CD4-positive, alpha-beta T cell (primary cell): ENCODE results near the gene ITGA11. TPM values are rescaled to one million over a fixed set of nuclear protein-coding genes. Genes with fewer than 3 reads are reported as not detected.

Experiments
- ATAC-seq: fragments of 200-7000 bp; cut with Tn5 transposase; one replicate; pipeline ENCODE4 v1.10.0; 2022; ENCODE audit warnings: mild to moderate bottlenecking; ENCODE audit not compliant: poor library complexity
- CTCF ChIA-PET: fragments of 350-600 bp; sonication (Branson Sonifier 250); formaldehyde crosslinking; loops from one replicate; lab custom pipeline; 2021; ENCODE audit warnings: antibody characterized with exemption, inconsistent platforms; lab: Charles Lee
- POLR2A ChIA-PET: fragments of 350-600 bp; sonication (Branson Sonifier 250); formaldehyde crosslinking; loops from one replicate; lab custom pipeline; 2021; ENCODE audit warnings: antibody characterized with exemption, inconsistent platforms; lab: Charles Lee
- DNase-seq, 14 experiments: peaks; one replicate each; pipeline ENCODE4 v3.0.0-alpha.2; 2013 to 2020; ENCODE audit warnings: mixed read lengths in 2 of 14
- H3K27ac ChIP-seq, 2 donors: one replicate each; pipeline versions ENCODE4 v1.5.1 to v1.7.0; 2013; ENCODE audit warnings: low read length in 2 of 2, low read depth in 1 of 2, mild to moderate bottlenecking in 1 of 2
- H3K27me3 ChIP-seq, 2 experiments: 1 replicate in 1 of 2; 2 replicates in 1 of 2; pipeline versions ENCODE4 v1.6.1 to v1.7.0; 2013; ENCODE audit warnings: low read length in 2 of 2, control low read depth in 1 of 2, mild to moderate bottlenecking in 1 of 2, moderate library complexity in 1 of 2; ENCODE audit not compliant: insufficient read depth in 2 of 2, control insufficient read depth in 1 of 2
- H3K36me3 ChIP-seq: one replicate; pipeline ENCODE4 v1.6.1; 2013; ENCODE audit warnings: low read length, control low read depth; ENCODE audit not compliant: insufficient read depth
- H3K4me1 ChIP-seq: one replicate; pipeline ENCODE4 v1.6.1; 2013; ENCODE audit warnings: low read length, control low read depth; ENCODE audit not compliant: insufficient read depth
- H3K4me3 ChIP-seq: one replicate; pipeline ENCODE4 v1.5.1; 2013; ENCODE audit warnings: mild to moderate bottlenecking, low read length, moderate library complexity
- H3K9me3 ChIP-seq, 2 experiments: 1 replicate in 1 of 2; 2 replicates in 1 of 2; pipeline versions ENCODE4 v1.6.1 to v1.7.0; 2013; ENCODE audit warnings: low read length in 2 of 2, mild to moderate bottlenecking in 2 of 2, control low read depth in 1 of 2, moderate library complexity in 1 of 2; ENCODE audit not compliant: control insufficient read depth in 1 of 2, insufficient read depth in 1 of 2
- H3K27ac Mint-ChIP-seq: one replicate; pipeline ENCODE4 v1.8.0; 2020; ENCODE audit warnings: mixed read lengths
- H3K27me3 Mint-ChIP-seq: one replicate; pipeline ENCODE4 v1.8.0; 2021; ENCODE audit warnings: mixed read lengths
- H3K36me3 Mint-ChIP-seq: one replicate; pipeline ENCODE4 v1.8.0; 2021; ENCODE audit warnings: low read depth, mixed read lengths
- H3K4me1 Mint-ChIP-seq: one replicate; pipeline ENCODE4 v1.8.0; 2021; ENCODE audit warnings: low read depth, mixed read lengths
- H3K4me3 Mint-ChIP-seq: one replicate; pipeline ENCODE4 v1.8.0; 2020; ENCODE audit warnings: mild to moderate bottlenecking, mixed read lengths
- H3K9me3 Mint-ChIP-seq: one replicate; pipeline ENCODE4 v1.8.0; 2020; ENCODE audit warnings: mixed read lengths
- intact Hi-C, 2 experiments: fragments of 100-400 bp; cut with DNase I in 1 of 2; cut with micrococcal nuclease in 1 of 2; formaldehyde crosslinking; loops; one replicate each; pipeline versions ENCODE4 v1.15.1 to v1.9.0; 2023 to 2025; cut with DNase I, micrococcal nuclease
- total RNA-seq, 174 experiments: library from RNA in 2 of 174; stranded (reverse) in 2 of 174; gene quantifications; one replicate each; pipeline ENCODE4 v1.2.3 and lab custom pipeline; 2021 to 2026
- TF ChIP-seq, protein P1 (sequence below): fragments of 200-600 bp; IDR thresholded peaks from one replicate; pipeline ENCODE4 v1.8.0; 2022; ENCODE audit warnings: antibody characterized with exemption, mild to moderate bottlenecking

The ITGA11 gene
- total RNA-seq, 2 experiments from 2014 or later = 0.08 to 0.20 TPM

DNA sequence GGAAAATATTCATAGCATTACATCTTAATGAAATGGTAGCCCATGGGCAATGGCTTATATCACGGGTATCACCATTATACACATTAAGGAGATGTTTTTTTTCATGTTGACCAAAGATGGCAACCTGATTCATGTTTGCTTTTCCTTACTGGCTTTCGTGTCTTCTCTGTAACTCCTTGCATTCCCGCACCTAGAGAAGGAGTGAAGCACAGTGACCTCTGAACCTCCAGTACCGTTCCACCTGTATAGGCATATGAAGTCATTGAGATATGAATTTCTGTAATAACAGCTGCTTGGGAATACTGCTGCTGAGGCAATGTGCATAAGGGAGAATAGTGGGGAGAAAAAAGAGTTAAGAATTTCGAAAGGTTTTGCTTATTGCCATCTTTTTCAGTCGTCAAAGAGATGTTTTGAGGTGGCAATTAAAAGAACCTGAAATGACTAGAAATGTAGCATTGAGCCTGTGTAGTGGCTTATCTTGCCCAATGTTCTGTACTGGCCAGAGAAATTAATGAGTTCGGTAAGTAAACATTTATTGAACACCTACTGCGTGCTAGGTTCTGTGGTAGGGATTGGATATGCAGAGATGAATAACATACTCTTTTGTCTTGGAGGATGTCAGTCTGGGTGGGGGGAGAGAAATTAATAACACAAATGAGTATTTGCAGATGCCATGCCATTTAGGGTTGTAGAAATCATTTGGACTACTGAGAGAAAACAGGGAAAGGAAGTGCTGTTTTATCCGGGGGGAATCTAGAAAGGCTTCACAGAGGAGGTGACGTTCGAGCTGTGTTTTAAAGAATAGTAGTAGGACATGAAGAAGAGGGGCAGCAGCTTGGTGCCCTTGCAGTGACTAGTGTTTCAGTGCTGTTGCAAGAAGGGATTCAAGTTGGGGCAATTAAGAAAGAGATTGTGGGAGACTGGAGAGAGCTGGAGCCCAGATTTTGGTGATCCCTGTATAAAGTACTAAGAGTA, 151.9 kb downstream of the ITGA11 start:
- peaks cover 42% of the 10 kb centered on the region for H3K36me3 Mint-ChIP-seq
- peaks cover 66% of the 10 kb centered on the region for H3K4me1 Mint-ChIP-seq
- intact Hi-C loops = loop anchor here (2.0 to 10.0 kb wide), 7 partner anchors 13 to 1773 kb away; partner anchors contain the start of genes PIAS1 (in 2 of the 2), C15orf61 (in 1 of the 2) and ZWILCH (in 1 of the 2)
- TF ChIP-seq, protein P1, sequence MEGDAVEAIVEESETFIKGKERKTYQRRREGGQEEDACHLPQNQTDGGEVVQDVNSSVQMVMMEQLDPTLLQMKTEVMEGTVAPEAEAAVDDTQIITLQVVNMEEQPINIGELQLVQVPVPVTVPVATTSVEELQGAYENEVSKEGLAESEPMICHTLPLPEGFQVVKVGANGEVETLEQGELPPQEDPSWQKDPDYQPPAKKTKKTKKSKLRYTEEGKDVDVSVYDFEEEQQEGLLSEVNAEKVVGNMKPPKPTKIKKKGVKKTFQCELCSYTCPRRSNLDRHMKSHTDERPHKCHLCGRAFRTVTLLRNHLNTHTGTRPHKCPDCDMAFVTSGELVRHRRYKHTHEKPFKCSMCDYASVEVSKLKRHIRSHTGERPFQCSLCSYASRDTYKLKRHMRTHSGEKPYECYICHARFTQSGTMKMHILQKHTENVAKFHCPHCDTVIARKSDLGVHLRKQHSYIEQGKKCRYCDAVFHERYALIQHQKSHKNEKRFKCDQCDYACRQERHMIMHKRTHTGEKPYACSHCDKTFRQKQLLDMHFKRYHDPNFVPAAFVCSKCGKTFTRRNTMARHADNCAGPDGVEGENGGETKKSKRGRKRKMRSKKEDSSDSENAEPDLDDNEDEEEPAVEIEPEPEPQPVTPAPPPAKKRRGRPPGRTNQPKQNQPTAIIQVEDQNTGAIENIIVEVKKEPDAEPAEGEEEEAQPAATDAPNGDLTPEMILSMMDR = no peak
- H3K27me3 Mint-ChIP-seq = no peaks in the 10 kb centered on the region
- no peaks in the 10 kb centered on the region for H3K9me3 Mint-ChIP-seq
- peak overlapping the region; percentile 99 for H3K27ac Mint-ChIP-seq
- CTCF ChIA-PET = interaction anchor here (2.4 kb wide), 1 partner anchor 26 kb away, joined by 12 read pairs; no protein-coding TSS in a partner anchor
- H3K4me1 ChIP-seq = peaks cover 40% of the 10 kb centered on the region
- ATAC-seq = no peak
- DNase-seq = no peak
- no peaks in the 10 kb centered on the region for H3K9me3 ChIP-seq
- peak overlapping the region; percentile 98 for H3K4me3 Mint-ChIP-seq
- peak overlapping the region; percentile 67 for H3K4me3 ChIP-seq
- peaks cover 7% of the 10 kb centered on the region for H3K36me3 ChIP-seq
- no peak overlapping the region for H3K27ac ChIP-seq
- POLR2A ChIA-PET = interaction anchor here (0.6 to 4.3 kb wide), 10 partner anchors 9 to 225 kb away, joined by 3 to 32 read pairs (median 4); partner anchors contain the start of genes CLN6 and PIAS1
- H3K27me3 ChIP-seq = no peaks in the 10 kb centered on the region

DNA sequence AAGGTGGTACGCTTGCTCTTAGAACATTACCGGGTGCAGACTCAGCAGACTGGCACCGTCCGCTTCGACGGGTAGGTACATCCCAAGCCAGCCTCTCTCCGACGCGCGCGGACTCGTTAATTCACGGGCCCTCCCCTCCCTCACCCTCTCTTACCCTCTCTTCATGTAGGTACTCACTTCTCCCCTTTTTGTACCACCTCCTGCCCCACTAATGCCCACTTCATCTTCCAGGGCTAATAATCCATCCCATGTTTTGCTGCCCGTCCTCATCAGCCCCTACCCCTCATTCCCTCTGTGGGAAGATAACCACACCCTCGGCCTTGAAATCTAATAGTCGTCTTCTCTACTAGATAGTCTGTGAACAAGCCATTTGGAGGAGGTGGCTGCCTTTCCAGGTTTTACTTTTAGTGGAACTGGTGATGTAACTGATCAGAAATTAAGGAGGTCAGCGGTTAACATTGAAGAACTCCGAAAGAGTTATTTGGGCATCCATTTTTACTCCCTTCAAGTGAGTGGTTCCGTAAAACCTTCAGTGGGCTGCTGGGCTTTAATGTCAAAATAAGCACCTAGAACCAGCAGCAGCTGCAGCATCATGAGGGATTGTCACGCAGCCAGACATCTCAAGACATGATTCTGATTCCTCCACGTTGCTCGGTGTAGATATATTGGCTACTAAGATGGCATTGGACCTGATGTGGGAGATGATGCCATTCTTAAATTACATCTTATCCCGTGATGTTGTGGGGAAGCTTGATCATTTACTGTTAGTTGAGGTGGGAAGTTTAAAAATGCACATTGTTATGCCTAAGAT, 153.2 kb downstream of the ITGA11 start:
- no peaks in the 10 kb centered on the region for H3K27me3 ChIP-seq
- H3K9me3 ChIP-seq = no peaks in the 10 kb centered on the region
- H3K4me3 ChIP-seq = peak overlapping the region; percentile 67
- H3K4me1 Mint-ChIP-seq = peaks cover 58% of the 10 kb centered on the region
- H3K27ac Mint-ChIP-seq = peak overlapping the region; percentile 99
- ATAC-seq = peak; percentile 21
- POLR2A ChIA-PET = interaction anchor here (0.6 to 4.3 kb wide), 19 partner anchors 10 to 542 kb away, joined by 3 to 57 read pairs (median 11); partner anchors contain the start of genes ANP32A, CLN6 and PIAS1
- H3K4me3 Mint-ChIP-seq = peak overlapping the region; percentile 98
- no peaks in the 10 kb centered on the region for H3K27me3 Mint-ChIP-seq
- intact Hi-C loops = loop anchor here (2.0 to 10.0 kb wide), 7 partner anchors 14 to 1771 kb away; partner anchors contain the start of genes PIAS1 (in 2 of the 2), C15orf61 (in 1 of the 2) and ZWILCH (in 1 of the 2)
- TF ChIP-seq, protein P1 = no peak
- CTCF ChIA-PET = interaction anchor here (1.3 to 3.2 kb wide), 7 partner anchors 17 to 438 kb away, joined by 4 to 21 read pairs (median 8); partner anchors contain the start of gene CLN6
- H3K4me1 ChIP-seq = peaks cover 40% of the 10 kb centered on the region
- H3K27ac ChIP-seq = peak overlapping the region; percentile 91 to 94
- no peaks in the 10 kb centered on the region for H3K9me3 Mint-ChIP-seq
- DNase-seq = peak in 3 of 14 experiments; percentile 10 to 36 (median 30)
- no peaks in the 10 kb centered on the region for H3K36me3 ChIP-seq
- H3K36me3 Mint-ChIP-seq = peaks cover 34% of the 10 kb centered on the region

DNA sequence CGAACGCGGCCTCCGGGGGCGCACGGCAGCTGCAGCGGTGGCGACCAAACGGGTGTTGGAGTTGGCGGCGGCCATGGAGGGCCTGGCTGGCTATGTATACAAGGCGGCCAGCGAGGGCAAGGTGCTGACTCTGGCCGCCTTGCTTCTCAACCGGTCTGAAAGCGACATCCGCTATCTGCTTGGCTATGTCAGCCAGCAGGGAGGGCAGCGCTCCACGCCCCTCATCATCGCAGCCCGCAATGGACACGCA, 153.7 kb downstream of the ITGA11 start:
- ChIA-PET CTCF (interaction anchor here (1.1 to 3.2 kb wide), 7 partner anchors 17 to 437 kb away, joined by 3 to 21 read pairs (median 6); partner anchors contain the start of gene CLN6), POLR2A (interaction anchor here (0.9 to 4.3 kb wide), 21 partner anchors 13 to 542 kb away, joined by 3 to 57 read pairs (median 9); partner anchors contain the start of genes ANP32A, CLN6 and PIAS1)
- intact Hi-C loops = loop anchor here (2.0 to 10.0 kb wide), 7 partner anchors 15 to 1771 kb away; partner anchors contain the start of genes PIAS1 (in 2 of the 2), C15orf61 (in 1 of the 2) and ZWILCH (in 1 of the 2)
- Mint-ChIP-seq H3K4me1 (peaks cover 58% of the 10 kb centered on the region), H3K9me3 (no peaks in the 10 kb centered on the region), H3K4me3 (peak overlapping the region; percentile 98), H3K27ac (peak overlapping the region; percentile 99), H3K36me3 (peaks cover 34% of the 10 kb centered on the region), H3K27me3 (no peaks in the 10 kb centered on the region)
- Histone ChIP-seq H3K27me3 (no peaks in the 10 kb centered on the region), H3K36me3 (no peaks in the 10 kb centered on the region), H3K4me3 (peak overlapping the region; percentile 67), H3K4me1 (peaks cover 37% of the 10 kb centered on the region), H3K27ac (peak overlapping the region; percentile 91 to 94), H3K9me3 (no peaks in the 10 kb centered on the region)
- DNase-seq = peak in 2 of 14 experiments; percentile 68 to 72
- TF ChIP-seq, protein P1 = peak; percentile 42
- no peak for ATAC-seq
